GM18498 (cell line): ENCODE data around the gene SORCS3.

Source experiments
- ATAC-seq: cut with Tn5 transposase; IDR thresholded peaks from one replicate; pipeline ENCODE4 v1.9.1; 2021; ENCODE audit warnings: mild to moderate bottlenecking, moderate library complexity; ENCODE audit not compliant: unreplicated experiment

SORCS3 gene

GRCh38 chr10:105243825-105244224, 602.7 kb downstream of the SORCS3 start:
- ATAC-seq, result no peak

DNA sequence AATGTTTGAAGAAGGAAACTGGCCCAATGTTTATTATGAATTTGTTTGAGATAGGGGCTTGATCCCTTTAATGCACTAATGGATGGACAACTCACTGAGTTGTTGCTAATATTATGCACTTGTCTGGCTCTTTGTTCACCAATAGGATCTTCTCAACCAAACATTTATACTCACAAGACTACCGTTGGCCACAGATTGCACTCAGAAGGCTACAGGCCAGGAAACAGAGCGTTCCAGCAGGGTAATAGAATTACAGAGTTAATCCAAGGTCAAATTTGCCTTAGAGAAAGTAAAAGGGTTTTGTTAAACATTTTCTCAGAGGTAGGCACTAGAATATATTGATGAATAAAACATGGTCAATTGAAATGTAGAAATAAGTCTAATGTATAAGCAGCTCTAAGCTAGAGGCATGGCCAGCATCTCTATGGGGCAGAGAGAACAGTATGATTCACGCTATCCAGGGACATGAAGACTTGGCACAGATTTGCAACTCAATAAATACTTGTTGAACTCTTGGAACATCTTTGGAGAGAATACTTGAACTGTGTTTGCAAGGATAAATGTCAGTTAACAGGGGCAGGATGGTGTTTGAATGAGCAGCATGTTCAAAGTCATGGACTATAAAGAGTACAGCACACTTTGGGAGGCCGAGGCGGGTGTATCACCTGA, 606.9 kb downstream of the SORCS3 start:
- no peak for ATAC-seq

DNA sequence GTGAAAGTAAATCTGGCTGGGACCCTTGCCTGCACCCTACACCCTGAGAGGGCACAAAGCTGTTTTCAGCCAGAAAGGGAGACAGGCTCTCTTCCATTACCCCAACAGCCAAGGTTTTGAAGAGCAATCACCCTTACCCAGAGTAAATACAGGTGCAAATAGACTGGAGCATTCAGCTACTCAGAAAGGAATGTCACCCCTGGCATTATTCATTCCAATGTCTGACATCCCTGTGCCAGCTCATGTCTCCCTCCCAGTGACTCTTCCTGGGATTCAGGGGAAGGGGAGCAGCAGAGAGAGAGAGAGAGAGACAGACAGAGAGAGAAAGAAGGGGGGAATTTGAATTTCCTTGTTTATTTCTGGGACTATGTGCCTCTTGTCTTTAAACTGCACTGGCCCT, 611.8 kb downstream of the SORCS3 start:
- no peak for ATAC-seq

DNA sequence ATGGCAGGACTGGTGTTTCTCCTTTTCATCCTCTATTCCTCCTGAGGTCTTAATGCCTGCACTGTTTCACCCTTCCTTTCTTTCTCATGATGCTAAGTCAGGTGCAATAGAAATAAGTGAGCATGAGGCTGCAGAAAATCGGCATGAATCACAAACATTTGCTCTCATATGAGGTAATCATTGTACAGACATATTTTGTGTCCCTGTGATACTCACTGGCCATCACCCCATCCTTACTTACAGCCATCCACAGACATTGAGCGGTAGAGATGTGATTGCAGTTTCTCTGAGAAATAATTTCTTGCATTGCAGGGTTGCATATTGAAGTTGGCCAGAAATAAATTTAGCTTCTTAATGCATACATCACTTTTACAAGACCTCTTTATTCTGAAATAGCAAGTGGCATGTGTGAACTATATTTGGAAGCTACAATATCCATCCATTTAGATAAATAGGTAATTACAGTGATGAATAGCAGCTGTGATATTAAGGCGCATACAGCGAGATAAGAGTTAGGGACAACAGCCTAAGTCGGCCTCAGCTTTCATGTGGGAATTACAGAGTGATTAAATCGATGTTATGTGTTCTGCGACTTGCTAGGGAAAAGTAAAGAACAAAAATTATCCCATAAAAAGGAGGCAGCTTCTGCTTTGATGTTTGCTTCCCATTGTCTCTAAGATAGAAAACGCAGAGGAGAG, 612.6 kb downstream of the SORCS3 start:
- no peak for ATAC-seq

- ATAC-seq, result no peak
Observed at GRCh38 chr10:105258036-105258673, 617.1 kb downstream of the SORCS3 start.

- no peak for ATAC-seq
Observed at GRCh38 chr10:105258674-105259065, 617.6 kb downstream of the SORCS3 start.

DNA sequence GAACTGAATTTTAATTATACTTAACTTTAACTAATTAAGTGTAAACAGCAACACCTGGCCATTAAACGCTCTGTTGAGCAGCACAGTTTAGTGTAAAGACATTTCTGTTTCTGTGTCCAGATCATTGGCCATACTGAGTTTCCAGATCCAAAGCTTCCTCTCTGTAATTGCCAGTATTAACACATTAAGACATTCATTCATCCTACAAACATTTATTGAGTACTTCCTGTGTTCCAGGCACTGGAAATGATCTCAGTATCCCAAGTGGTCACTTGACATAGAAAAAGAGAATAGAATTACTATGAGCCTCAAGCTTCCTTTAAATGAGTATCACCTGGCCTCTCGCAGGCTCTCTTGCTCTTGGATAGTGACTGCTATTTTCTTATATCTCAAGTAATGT, 618.1 kb downstream of the SORCS3 start:
- ATAC-seq, result no peak

DNA sequence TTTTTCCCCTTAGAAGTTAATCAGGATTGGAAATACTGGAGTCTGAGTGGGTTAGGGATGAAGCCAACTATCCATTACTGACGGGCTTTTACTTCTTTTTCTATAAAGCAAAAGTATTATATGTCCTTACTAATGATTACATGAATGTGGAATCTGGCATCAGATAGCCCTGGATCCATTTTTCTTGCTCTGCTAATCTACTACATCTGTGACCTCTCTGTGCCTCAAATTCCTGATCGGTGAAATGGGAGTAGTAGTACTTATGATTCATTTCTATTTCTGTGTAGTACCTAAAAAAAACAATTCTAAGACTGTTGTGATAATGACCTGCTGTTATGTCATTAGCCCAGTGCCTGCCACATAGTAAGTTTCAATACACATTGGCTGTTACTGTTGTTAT, 621.6 kb downstream of the SORCS3 start:
- no peak for ATAC-seq

GRCh38 chr10:105266966-105267539, 626.0 kb downstream of the SORCS3 start:
- ATAC-seq, result no peak

DNA sequence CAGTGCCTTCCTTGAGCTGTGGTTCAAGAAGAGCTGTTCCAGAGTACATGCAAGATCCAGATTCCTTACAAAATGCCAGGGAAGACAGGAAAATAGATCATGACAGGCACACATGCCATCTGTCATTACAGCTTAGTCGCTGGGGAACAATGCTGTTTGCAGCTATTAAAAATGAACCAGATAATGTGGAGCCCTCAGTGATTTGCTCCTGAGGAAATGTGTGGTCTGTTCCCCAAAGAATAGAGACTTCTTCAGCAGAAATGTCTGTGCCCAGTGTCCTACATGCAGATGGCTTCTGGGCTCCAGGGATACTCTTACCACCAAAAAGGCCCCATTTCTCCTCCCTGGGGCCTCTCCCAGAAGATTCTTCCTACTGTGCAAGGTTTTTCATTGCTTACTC, 627.9 kb downstream of the SORCS3 start:
- ATAC-seq, result no peak

GRCh38 chr10:105269689-105270088, 628.6 kb downstream of the SORCS3 start:
- no peak for ATAC-seq

- no peak for ATAC-seq
Observed at GRCh38 chr10:105274556-105275070, 633.5 kb downstream of the SORCS3 start.

DNA sequence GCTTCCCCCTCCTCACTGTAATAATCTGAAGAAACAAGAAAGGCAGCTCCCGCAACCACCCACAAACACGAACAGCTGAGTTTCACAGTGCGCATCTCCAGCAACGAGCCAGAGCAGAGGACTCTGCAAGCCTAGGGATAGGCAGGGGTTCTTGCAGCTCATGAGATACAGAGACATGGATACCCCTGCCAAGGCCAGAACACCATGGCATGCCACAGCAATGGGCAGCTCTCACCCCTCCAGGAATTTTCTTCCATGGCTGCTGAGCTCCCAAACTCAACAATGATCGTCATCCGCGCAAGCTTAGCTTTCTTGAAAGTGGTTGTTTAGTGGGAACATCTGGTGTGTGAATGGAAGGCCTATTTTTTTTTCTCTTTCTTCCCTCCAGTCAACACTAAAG, 637.3 kb downstream of the SORCS3 start:
- ATAC-seq, result no peak

DNA sequence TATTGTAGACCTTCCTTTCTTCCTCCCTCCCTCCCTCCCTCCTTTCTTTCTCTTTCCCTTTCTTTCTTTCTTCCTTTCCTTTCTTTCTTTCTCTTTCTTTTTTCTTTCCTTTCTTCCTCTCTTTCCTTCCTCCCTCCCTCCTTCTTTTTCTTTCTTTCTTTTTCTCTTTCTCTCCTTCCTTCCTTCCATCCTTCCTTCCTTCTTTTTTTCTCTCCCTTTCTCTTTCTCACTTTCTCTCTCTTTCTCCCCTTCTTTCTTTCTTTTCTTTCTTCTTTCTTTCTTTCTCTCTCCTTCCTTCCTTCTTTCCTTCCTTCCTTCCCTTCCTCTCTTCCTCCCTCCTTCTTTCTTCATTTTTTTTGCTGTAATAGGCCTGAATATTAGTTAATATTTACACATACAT, 638.0 kb downstream of the SORCS3 start:
- ATAC-seq, result no peak

DNA sequence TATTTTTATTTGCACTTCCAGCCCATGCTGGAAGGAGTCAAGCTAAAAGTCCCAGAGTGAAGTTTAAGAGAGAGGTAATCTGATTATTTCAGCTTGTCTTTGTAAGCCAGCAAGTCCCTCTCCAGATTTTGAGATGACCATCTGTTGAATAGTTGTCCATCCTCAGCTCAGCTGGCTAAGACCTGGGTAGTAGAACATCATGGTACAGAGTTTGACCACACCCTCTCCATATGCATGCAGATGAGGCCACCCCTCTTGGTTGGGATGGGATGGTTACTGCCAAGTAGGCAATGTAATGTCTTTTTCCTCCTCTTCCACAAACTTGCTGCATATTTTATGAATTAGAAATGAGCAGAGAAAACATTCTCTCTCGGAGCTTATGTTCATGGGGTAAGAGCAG, 639.8 kb downstream of the SORCS3 start:
- no peak for ATAC-seq

DNA sequence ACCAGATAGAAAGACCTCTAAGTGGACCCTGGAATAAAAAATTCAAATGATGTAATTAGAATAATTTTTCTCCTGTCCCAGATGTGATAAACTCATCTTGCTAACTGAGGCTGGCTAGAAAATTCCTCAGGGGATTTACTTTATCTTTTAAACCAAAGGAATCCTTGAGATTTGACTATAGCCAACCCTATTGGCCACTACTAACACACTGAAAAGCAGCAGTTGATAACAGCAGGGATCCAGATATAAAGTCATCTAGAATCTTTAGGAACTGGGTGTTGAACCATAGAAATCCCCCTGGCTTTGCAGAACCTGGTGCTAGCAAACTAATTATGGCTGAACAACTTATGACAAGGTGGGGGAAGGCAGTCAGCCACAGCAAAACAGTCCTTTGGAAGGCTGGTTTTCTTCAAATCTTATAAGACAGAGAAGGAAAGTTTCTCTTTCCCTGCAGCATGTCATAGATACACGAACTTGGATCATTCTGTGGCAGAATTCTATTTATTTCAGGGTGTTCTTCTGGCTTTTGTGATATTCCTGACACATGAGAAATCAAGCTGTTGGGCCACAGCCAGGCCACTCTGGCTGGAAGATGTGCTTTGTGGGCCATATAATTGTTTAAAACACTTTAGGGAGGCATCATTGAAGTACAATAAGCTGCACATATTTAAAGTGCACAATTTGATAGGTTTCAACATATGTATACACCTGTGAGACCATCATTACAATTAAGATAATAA, 643.6 kb downstream of the SORCS3 start:
- ATAC-seq, result no peak

- no peak for ATAC-seq
Observed at GRCh38 chr10:105288026-105288425, 646.9 kb downstream of the SORCS3 start.

DNA sequence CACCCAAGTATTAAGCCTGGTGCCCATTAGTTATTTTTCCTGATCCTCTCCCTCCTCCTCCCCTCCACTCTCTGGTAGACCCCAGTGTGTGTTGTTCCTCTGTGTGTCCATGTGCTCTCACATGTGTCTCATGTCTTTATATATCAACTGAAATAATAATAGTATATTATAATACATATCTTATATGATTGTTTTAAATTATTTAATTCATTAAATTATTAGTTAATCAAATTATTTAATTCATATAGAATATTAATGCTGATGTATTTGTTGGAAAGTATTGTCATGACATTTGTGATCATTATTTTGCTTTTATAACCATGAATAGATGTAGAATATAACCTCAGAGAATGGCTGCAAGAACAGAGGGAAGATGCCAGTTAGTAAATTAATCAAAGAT, 647.5 kb downstream of the SORCS3 start:
- no peak for ATAC-seq

- no peak for ATAC-seq
Observed at GRCh38 chr10:105291571-105291970, 650.5 kb downstream of the SORCS3 start.

- ATAC-seq, result no peak
Observed at GRCh38 chr10:105292236-105292635, 651.1 kb downstream of the SORCS3 start.
